Endodermal cell (in vitro differentiated cells): ENCODE data around the gene ANKRD1. TPM values are rescaled to one million over a fixed set of nuclear protein-coding genes. Genes with fewer than 3 reads are reported as not detected.
"Not testable (repeated sequence)": the region's sequence is repeated elsewhere in the genome, so short reads cannot be mapped to it uniquely, and the experiment has no call there.

Source experiments
- DNase-seq: peaks from one replicate; pipeline ENCODE4 v3.0.0-alpha.2; 2017
- H3K27ac ChIP-seq: 2 replicates; pipeline ENCODE4 v1.5.1; 2013; ENCODE audit warnings: mild to moderate bottlenecking, low read depth, low read length, moderate library complexity
- H3K27me3 ChIP-seq: 2 replicates; pipeline ENCODE4 v1.6.1; 2013; ENCODE audit warnings: mild to moderate bottlenecking, low read length, moderate library complexity; ENCODE audit not compliant: insufficient read depth, control insufficient read depth, poor library complexity, severe bottlenecking
- H3K36me3 ChIP-seq: 2 replicates; pipeline ENCODE4 v1.7.0; 2013; ENCODE audit warnings: mild to moderate bottlenecking, low read length, moderate library complexity; ENCODE audit not compliant: control insufficient read depth, insufficient read depth
- H3K4me1 ChIP-seq: one replicate; pipeline ENCODE4 v1.7.0; 2013; ENCODE audit warnings: low read length; ENCODE audit not compliant: control insufficient read depth, insufficient read depth
- H3K4me3 ChIP-seq: 2 replicates; pipeline ENCODE4 v1.5.1; 2013; ENCODE audit warnings: mild to moderate bottlenecking, low read length, moderate library complexity
- H3K9ac ChIP-seq: 2 replicates; pipeline ENCODE4 v1.6.1; 2013; ENCODE audit warnings: mild to moderate bottlenecking, low read length, moderate library complexity; ENCODE audit not compliant: poor library complexity, severe bottlenecking; ENCODE audit errors: extremely low read depth
- H3K9me3 ChIP-seq: 2 replicates; pipeline ENCODE4 v1.6.1; 2013; ENCODE audit warnings: mild to moderate bottlenecking, low read length, moderate library complexity; ENCODE audit not compliant: control insufficient read depth
- H3K27ac Mint-ChIP-seq: 2 replicates; pipeline ENCODE4 v1.8.0; 2020; ENCODE audit warnings: mixed read lengths
- H3K27me3 Mint-ChIP-seq: 2 replicates; pipeline ENCODE4 v1.8.0; 2021; ENCODE audit warnings: mild to moderate bottlenecking, mixed read lengths; ENCODE audit not compliant: insufficient read depth
- H3K36me3 Mint-ChIP-seq: 2 replicates; pipeline ENCODE4 v1.8.0; 2020; ENCODE audit warnings: low read depth, mixed read lengths
- H3K4me1 Mint-ChIP-seq: 2 replicates; pipeline ENCODE4 v1.8.0; 2020; ENCODE audit warnings: mixed read lengths
- H3K4me3 Mint-ChIP-seq: 2 replicates; pipeline ENCODE4 v1.8.0; 2020; ENCODE audit warnings: mild to moderate bottlenecking, moderate library complexity, mixed read lengths
- H3K9me3 Mint-ChIP-seq: 2 replicates; pipeline ENCODE4 v1.8.0; 2020; ENCODE audit warnings: mild to moderate bottlenecking, mixed read lengths
- CTCF ChIP-seq: fragments of 200-600 bp; sonication (generic); conservative IDR thresholded peaks from 2 replicates; pipeline ENCODE4 v1.5.0; 2021; ENCODE audit warnings: antibody characterized with exemption, mild to moderate bottlenecking
- WGBS, 2 experiments: methylation state at CpG; one replicate each; pipeline versions ENCODE4 v1.1.5 to v1.1.7; 2013; ENCODE audit warnings: missing lambda C conversion rate in 2 of 2, mixed read lengths in 1 of 2; ENCODE audit not compliant: insufficient coverage in 1 of 2, insufficient read length in 1 of 2; 5-methylcytosine and 5-hydroxymethylcytosine counted together
- total RNA-seq, 2 donors: library from RNA; stranded (reverse); fragmentation: NEBNext Ultra II Directional in 1 of 2; extraction: Animal tissue kit (Norgen Biotek cat#: 25700) in 1 of 2; gene quantifications; 2 replicates in 1 of 2; 3 replicates in 1 of 2; pipeline ENCODE4 v1.2.1, GENCODE V29; 2021

ANKRD1 gene
- total RNA-seq, 2 donors from 2014 or later, result 19.6 to 42.6 TPM

- Histone ChIP-seq H3K9ac (no peak overlapping the region), H3K9me3 (no peaks in the 10 kb centered on the region), H3K27me3 (no peaks in the 10 kb centered on the region), H3K27ac (no peak overlapping the region), H3K4me1 (no peaks in the 10 kb centered on the region), H3K4me3 (no peak overlapping the region), H3K36me3 (peaks cover 85% of the 10 kb centered on the region)
- 85% methylated on average over 1 of the region's 1 CpG; no CpG with 5 or more reads in 1 of the 2 experiments for WGBS, 2 experiments
- H3K9me3 Mint-ChIP-seq, result no peaks in the 10 kb centered on the region
- H3K27me3 Mint-ChIP-seq, result no peaks in the 10 kb centered on the region
- no peak for DNase-seq
- H3K36me3 Mint-ChIP-seq, result peaks cover 57% of the 10 kb centered on the region
- H3K4me1 Mint-ChIP-seq, result no peaks in the 10 kb centered on the region
- no peak overlapping the region for H3K4me3 Mint-ChIP-seq
- TF ChIP-seq CTCF, result no peak
- no peak overlapping the region for H3K27ac Mint-ChIP-seq
These were observed 35.7 kb downstream of the ANKRD1 start for GRCh38 chr10:90885176-90885575.

- peaks cover 56% of the 10 kb centered on the region for H3K36me3 Mint-ChIP-seq
- H3K9ac ChIP-seq, result no peak overlapping the region
- H3K4me1 ChIP-seq, result no peaks in the 10 kb centered on the region
- H3K27ac ChIP-seq, result no peak overlapping the region
- WGBS, 2 experiments, result 86% methylated on average over 3 of the region's 3 CpGs; no CpG with 5 or more reads in 1 of the 2 experiments
- H3K27ac Mint-ChIP-seq, result no peak overlapping the region
- H3K36me3 ChIP-seq, result peaks cover 84% of the 10 kb centered on the region
- H3K4me1 Mint-ChIP-seq, result no peaks in the 10 kb centered on the region
- no peaks in the 10 kb centered on the region for H3K9me3 Mint-ChIP-seq
- peaks cover under 1% of the 10 kb centered on the region for H3K27me3 ChIP-seq
- H3K4me3 ChIP-seq, result no peak overlapping the region
- H3K9me3 ChIP-seq, result no peaks in the 10 kb centered on the region
- H3K4me3 Mint-ChIP-seq, result no peak overlapping the region
- DNase-seq, result no peak
- H3K27me3 Mint-ChIP-seq, result no peaks in the 10 kb centered on the region
- no peak for TF ChIP-seq CTCF
These were observed 36.5 kb downstream of the ANKRD1 start for GRCh38 chr10:90884431-90884830.

DNA sequence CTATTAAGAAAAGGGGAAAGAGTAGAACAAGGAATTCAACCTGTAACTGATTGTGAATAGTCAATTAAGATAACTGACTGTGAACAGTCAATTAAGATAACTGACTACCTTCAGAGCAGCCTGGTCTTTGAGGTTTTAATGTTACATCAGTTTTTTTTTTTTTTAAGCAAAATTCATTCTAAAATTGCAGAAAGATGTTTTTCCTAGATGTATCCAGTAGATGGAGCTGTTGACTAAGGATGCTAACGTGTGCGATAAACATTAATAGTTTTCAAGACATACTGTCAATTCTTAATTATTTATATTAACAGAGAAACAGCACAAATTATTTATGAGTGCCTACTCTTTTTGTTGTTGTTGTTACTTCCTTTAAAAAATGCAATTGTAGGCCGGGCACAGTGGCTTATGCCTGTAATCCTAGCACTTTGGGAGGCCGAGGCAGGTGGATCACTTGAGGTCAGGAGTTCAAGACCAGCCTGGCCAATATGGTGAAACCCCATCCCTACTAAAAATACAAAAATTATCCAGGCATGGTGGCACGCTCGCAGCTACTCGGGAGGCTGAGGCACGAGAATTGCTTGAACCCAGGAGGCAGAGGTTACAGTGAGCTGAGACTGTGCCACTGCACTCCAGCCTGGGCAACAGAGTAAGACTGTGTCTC is 40.7 kb downstream of the ANKRD1 start:
- H3K4me3 ChIP-seq, H3K27ac Mint-ChIP-seq, H3K4me1 Mint-ChIP-seq, H3K9ac ChIP-seq, DNase-seq, H3K4me3 Mint-ChIP-seq, H3K9me3 ChIP-seq, H3K9me3 Mint-ChIP-seq, H3K4me1 ChIP-seq, H3K27ac ChIP-seq: not testable (repeated sequence)
- Mint-ChIP-seq H3K27me3 (peaks cover 21% of the 10 kb centered on the region), H3K36me3 (peaks cover 55% of the 10 kb centered on the region)
- 89 to 98% methylated on average over 4 to 8 of the region's 8 CpGs for WGBS, 2 experiments
- peaks cover 89% of the 10 kb centered on the region for H3K36me3 ChIP-seq
- H3K27me3 ChIP-seq, result peaks cover 24% of the 10 kb centered on the region
- peak; percentile 82 for TF ChIP-seq CTCF
